ENCODE results near the gene POLR1B. TPM values are rescaled to one million over a fixed set of nuclear protein-coding genes. Genes with fewer than 3 reads are reported as not detected.

Gene POLR1B, protein sequence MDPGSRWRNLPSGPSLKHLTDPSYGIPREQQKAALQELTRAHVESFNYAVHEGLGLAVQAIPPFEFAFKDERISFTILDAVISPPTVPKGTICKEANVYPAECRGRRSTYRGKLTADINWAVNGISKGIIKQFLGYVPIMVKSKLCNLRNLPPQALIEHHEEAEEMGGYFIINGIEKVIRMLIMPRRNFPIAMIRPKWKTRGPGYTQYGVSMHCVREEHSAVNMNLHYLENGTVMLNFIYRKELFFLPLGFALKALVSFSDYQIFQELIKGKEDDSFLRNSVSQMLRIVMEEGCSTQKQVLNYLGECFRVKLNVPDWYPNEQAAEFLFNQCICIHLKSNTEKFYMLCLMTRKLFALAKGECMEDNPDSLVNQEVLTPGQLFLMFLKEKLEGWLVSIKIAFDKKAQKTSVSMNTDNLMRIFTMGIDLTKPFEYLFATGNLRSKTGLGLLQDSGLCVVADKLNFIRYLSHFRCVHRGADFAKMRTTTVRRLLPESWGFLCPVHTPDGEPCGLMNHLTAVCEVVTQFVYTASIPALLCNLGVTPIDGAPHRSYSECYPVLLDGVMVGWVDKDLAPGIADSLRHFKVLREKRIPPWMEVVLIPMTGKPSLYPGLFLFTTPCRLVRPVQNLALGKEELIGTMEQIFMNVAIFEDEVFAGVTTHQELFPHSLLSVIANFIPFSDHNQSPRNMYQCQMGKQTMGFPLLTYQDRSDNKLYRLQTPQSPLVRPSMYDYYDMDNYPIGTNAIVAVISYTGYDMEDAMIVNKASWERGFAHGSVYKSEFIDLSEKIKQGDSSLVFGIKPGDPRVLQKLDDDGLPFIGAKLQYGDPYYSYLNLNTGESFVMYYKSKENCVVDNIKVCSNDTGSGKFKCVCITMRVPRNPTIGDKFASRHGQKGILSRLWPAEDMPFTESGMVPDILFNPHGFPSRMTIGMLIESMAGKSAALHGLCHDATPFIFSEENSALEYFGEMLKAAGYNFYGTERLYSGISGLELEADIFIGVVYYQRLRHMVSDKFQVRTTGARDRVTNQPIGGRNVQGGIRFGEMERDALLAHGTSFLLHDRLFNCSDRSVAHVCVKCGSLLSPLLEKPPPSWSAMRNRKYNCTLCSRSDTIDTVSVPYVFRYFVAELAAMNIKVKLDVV
- total RNA-seq, result 10 to 100 TPM; 16.2 to 32.3 TPM

DNA sequence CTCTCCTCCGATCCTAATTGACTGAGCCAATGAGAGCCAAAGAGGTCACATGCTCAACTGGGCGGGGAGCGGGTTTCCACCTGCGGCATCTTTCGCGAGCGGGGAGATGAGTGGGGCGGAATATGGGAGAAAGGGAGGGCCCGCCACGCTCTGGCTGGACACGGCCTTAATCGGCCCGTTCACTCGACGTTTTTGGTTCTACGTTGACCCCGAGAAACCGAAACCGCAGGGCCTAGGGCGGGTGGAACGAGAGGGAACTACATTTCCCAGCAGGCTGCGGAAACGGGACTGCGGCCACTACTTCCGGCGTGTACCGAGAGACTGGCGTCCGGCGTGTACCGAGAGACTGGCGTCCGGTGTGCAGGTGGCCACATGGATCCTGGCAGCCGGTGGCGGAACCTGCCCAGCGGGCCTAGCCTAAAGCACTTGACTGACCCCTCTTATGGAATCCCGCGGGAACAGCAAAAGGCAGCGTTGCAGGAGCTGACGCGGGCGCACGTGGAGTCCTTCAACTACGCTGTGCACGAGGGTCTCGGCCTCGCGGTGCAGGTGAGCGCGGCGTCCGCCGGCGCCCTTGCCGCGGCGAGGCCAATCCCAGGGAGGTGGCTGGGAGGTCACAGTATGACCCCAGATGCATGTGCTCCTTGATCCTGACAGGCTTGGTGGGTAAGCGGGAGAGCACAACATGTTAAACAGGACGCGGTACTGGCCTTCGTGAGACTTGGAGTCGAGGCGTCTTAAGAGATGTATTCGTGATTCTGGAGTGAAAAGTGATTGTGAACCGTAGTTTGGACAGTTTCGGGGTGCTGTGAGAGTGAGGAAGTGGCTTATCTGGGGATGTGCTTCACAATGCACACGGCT, at the start of gene POLR1B:
TSS of gene POLR1B (plus strand) at position 343 of the 861 bp plus-strand sequence. CDS start at position 373, 30 bp downstream.

DNA sequence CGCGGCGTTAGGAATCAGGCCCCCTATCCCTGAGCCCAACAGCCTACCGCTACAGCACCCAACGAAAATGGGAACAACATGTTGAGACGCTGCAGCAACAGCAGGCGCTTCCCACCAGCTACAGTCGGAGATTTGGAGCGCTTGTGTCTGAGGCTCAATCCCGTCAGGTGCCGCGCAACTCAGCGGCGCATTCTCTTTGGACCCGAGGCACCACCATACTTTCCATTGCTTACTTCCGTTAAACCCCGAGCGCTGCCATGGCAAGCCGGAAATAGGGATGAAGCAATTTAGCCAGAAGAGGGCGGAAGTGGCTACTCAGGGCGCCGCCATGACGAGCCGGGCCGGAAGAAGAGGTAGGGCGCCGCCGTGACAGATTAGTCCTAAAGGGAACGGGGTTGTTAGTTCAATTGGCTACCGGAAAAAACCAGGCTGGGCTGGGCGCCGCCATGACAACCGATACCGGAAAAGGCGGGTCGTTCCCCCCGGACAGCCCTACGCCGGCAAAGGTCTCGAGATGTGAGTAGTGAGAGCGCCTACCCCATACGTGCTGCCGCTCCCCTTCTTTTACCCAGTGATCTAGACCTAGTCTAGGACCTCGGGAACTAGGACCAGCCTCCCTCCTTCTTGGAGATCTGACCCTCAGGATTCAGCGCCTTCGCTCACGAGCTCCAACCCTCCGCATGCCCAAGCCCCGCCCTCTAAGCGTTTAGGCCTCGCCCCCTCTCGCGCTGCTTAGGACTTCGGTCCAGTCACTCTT, 42.0 kb downstream of the POLR1B start, which contains the start of gene CHCHD5:
TSS of gene CHCHD5 (plus strand) at position 476 of the 757 bp plus-strand sequence. CDS start at position 515, 39 bp downstream.

Small RNA genes lying within 50 kb of the gene (small RNA-seq; reads per million reads assigned to genes)
- 0 reads per million in 2 donors for gene RF00019

Other genes starting within 250 kb of the POLR1B start
- 10 to 100 TPM in 1 of 2 donors, 1 to 10 TPM in 1; 6.5 to 10.3 TPM for gene RGPD8, start 108.8 kb upstream of the POLR1B start, total RNA-seq
- gene TTL, start 60.3 kb upstream of the POLR1B start, total RNA-seq, result 10 to 100 TPM; 46.1 to 60.3 TPM
- gene CHCHD5, start 42.1 kb downstream of the POLR1B start, total RNA-seq, result 10 to 100 TPM in 1 of 2 donors, 1 to 10 TPM in 1; 7.7 to 12.7 TPM
- gene SLC20A1, start 103.5 kb downstream of the POLR1B start, total RNA-seq, result 10 to 100 TPM; 24.1 to 63.6 TPM
- not detected for gene NT5DC4, start 178.6 kb downstream of the POLR1B start, total RNA-seq
- 10 to 100 TPM in 1 of 2 donors, 1 to 10 TPM in 1; 8.9 to 15.0 TPM for gene CKAP2L, start 222.1 kb downstream of the POLR1B start, total RNA-seq
- gene IL1A, start 242.0 kb downstream of the POLR1B start, total RNA-seq, result not detected